Activated CD4-positive, alpha-beta T cell treated with anti-CD3 and anti-CD28 coated beads, Interleukin-2, amount 10 ng/mL, durations not matched to agents 7 days and 5 days (primary cell): ENCODE measurements around the gene DSCAML1. TPM values are rescaled to one million over a fixed set of nuclear protein-coding genes. Genes with fewer than 3 reads are reported as not detected.

ENCODE experiments used
- CTCF ChIA-PET: fragments of 350-600 bp; sonication (Branson Sonifier 250); formaldehyde crosslinking; loops from one replicate; lab custom pipeline; 2021; ENCODE audit warnings: antibody characterized with exemption; lab: Charles Lee
- POLR2A ChIA-PET: fragments of 350-600 bp; sonication (Branson Sonifier 250); formaldehyde crosslinking; loops from one replicate; lab custom pipeline; 2021; ENCODE audit warnings: antibody characterized with exemption; lab: Charles Lee
- DNase-seq: peaks from one replicate; pipeline ENCODE4 v3.0.0-alpha.2; 2020
- H3K27ac Mint-ChIP-seq: one replicate; pipeline ENCODE4 v1.8.0; 2021; ENCODE audit warnings: mild to moderate bottlenecking, moderate library complexity, mixed read lengths
- H3K27me3 Mint-ChIP-seq: one replicate; pipeline ENCODE4 v1.8.0; 2021; ENCODE audit warnings: mixed read lengths
- H3K36me3 Mint-ChIP-seq: one replicate; pipeline ENCODE4 v1.8.0; 2021; ENCODE audit warnings: low read depth, mixed read lengths
- H3K4me1 Mint-ChIP-seq: one replicate; pipeline ENCODE4 v1.8.0; 2021; ENCODE audit warnings: mixed read lengths
- H3K4me3 Mint-ChIP-seq: one replicate; pipeline ENCODE4 v1.8.0; 2021; ENCODE audit warnings: mild to moderate bottlenecking, moderate library complexity, mixed read lengths
- H3K9me3 Mint-ChIP-seq: one replicate; pipeline ENCODE4 v1.8.0; 2021; ENCODE audit warnings: mixed read lengths
- total RNA-seq, 2 experiments: library from RNA; stranded (reverse); gene quantifications; one replicate each; pipeline ENCODE4 v1.2.3, GENCODE V29; 2021

The DSCAML1 gene
- total RNA-seq, 2 experiments from 2014 or later, result 0.02 to 0.25 TPM

GRCh38 chr11:117681438-117681837 lies 115.6 kb downstream of the DSCAML1 start:
- H3K36me3 Mint-ChIP-seq, result no peaks in the 10 kb centered on the region
- POLR2A ChIA-PET, result no interaction called here
- H3K27ac Mint-ChIP-seq, result no peak overlapping the region
- no peak for DNase-seq
- H3K4me3 Mint-ChIP-seq, result no peak overlapping the region
- peaks cover 7% of the 10 kb centered on the region for H3K27me3 Mint-ChIP-seq
- H3K9me3 Mint-ChIP-seq, result no peaks in the 10 kb centered on the region
- CTCF ChIA-PET, result no interaction called here
- H3K4me1 Mint-ChIP-seq, result no peaks in the 10 kb centered on the region

- no peak for DNase-seq
- Mint-ChIP-seq H3K4me1 (no peaks in the 10 kb centered on the region), H3K4me3 (no peak overlapping the region), H3K27ac (no peak overlapping the region), H3K36me3 (no peaks in the 10 kb centered on the region), H3K9me3 (no peaks in the 10 kb centered on the region), H3K27me3 (peaks cover 7% of the 10 kb centered on the region)
- POLR2A ChIA-PET, result no interaction called here
- CTCF ChIA-PET, result no interaction called here
Observed at GRCh38 chr11:117679461-117679860, 117.6 kb downstream of the DSCAML1 start.

GRCh38 chr11:117678658-117679406 lies 118.2 kb downstream of the DSCAML1 start:
- ChIA-PET CTCF (no interaction called here), POLR2A (no interaction called here)
- Mint-ChIP-seq H3K4me3 (no peak overlapping the region), H3K9me3 (no peaks in the 10 kb centered on the region), H3K27me3 (peaks cover 7% of the 10 kb centered on the region), H3K27ac (no peak overlapping the region), H3K36me3 (no peaks in the 10 kb centered on the region), H3K4me1 (no peaks in the 10 kb centered on the region)
- no peak for DNase-seq

- no peaks in the 10 kb centered on the region for H3K9me3 Mint-ChIP-seq
- H3K4me1 Mint-ChIP-seq, result no peaks in the 10 kb centered on the region
- POLR2A ChIA-PET, result interaction anchor here (0.6 kb wide), 1 partner anchor 14 kb away, joined by 3 read pairs; no protein-coding TSS in a partner anchor
- CTCF ChIA-PET, result no interaction called here
- peaks cover 7% of the 10 kb centered on the region for H3K27me3 Mint-ChIP-seq
- DNase-seq, result no peak
- H3K36me3 Mint-ChIP-seq, result no peaks in the 10 kb centered on the region
- no peak overlapping the region for H3K4me3 Mint-ChIP-seq
- H3K27ac Mint-ChIP-seq, result no peak overlapping the region
Observed at GRCh38 chr11:117677729-117678310, 119.2 kb downstream of the DSCAML1 start.

- Mint-ChIP-seq H3K4me3 (no peak overlapping the region), H3K9me3 (no peaks in the 10 kb centered on the region), H3K27me3 (peaks cover 5% of the 10 kb centered on the region), H3K27ac (no peak overlapping the region), H3K36me3 (no peaks in the 10 kb centered on the region), H3K4me1 (no peaks in the 10 kb centered on the region)
- POLR2A ChIA-PET, result no interaction called here
- no peak for DNase-seq
- CTCF ChIA-PET, result no interaction called here
Observed at GRCh38 chr11:117676501-117676900, 120.5 kb downstream of the DSCAML1 start.

- H3K27ac Mint-ChIP-seq, result no peak overlapping the region
- no peaks in the 10 kb centered on the region for H3K36me3 Mint-ChIP-seq
- no peaks in the 10 kb centered on the region for H3K9me3 Mint-ChIP-seq
- ChIA-PET CTCF (no interaction called here), POLR2A (no interaction called here)
- DNase-seq, result no peak
- H3K4me1 Mint-ChIP-seq, result no peaks in the 10 kb centered on the region
- peaks cover 7% of the 10 kb centered on the region for H3K27me3 Mint-ChIP-seq
- no peak overlapping the region for H3K4me3 Mint-ChIP-seq
Observed at GRCh38 chr11:117673602-117674001, 123.4 kb downstream of the DSCAML1 start.

GRCh38 chr11:117671370-117671769 lies 125.6 kb downstream of the DSCAML1 start:
- no peaks in the 10 kb centered on the region for H3K36me3 Mint-ChIP-seq
- no peaks in the 10 kb centered on the region for H3K4me1 Mint-ChIP-seq
- POLR2A ChIA-PET, result no interaction called here
- H3K27ac Mint-ChIP-seq, result no peak overlapping the region
- H3K4me3 Mint-ChIP-seq, result no peak overlapping the region
- CTCF ChIA-PET, result no interaction called here
- peaks cover 3% of the 10 kb centered on the region for H3K27me3 Mint-ChIP-seq
- DNase-seq, result no peak
- H3K9me3 Mint-ChIP-seq, result no peaks in the 10 kb centered on the region

- no peak for DNase-seq
- Mint-ChIP-seq H3K4me1 (no peaks in the 10 kb centered on the region), H3K36me3 (no peaks in the 10 kb centered on the region), H3K27ac (no peak overlapping the region), H3K27me3 (peaks cover 3% of the 10 kb centered on the region), H3K9me3 (no peaks in the 10 kb centered on the region), H3K4me3 (no peak overlapping the region)
- POLR2A ChIA-PET, result no interaction called here
- CTCF ChIA-PET, result no interaction called here
Observed at GRCh38 chr11:117670924-117671323, 126.1 kb downstream of the DSCAML1 start.

- CTCF ChIA-PET, result no interaction called here
- no peaks in the 10 kb centered on the region for H3K9me3 Mint-ChIP-seq
- no peaks in the 10 kb centered on the region for H3K36me3 Mint-ChIP-seq
- H3K27me3 Mint-ChIP-seq, result peaks cover 3% of the 10 kb centered on the region
- H3K4me3 Mint-ChIP-seq, result no peak overlapping the region
- no peak for DNase-seq
- POLR2A ChIA-PET, result no interaction called here
- no peak overlapping the region for H3K27ac Mint-ChIP-seq
- no peaks in the 10 kb centered on the region for H3K4me1 Mint-ChIP-seq
Observed at GRCh38 chr11:117670443-117670842, 126.6 kb downstream of the DSCAML1 start.

- H3K9me3 Mint-ChIP-seq, result no peaks in the 10 kb centered on the region
- peaks cover 3% of the 10 kb centered on the region for H3K27me3 Mint-ChIP-seq
- POLR2A ChIA-PET, result no interaction called here
- H3K27ac Mint-ChIP-seq, result no peak overlapping the region
- no peak for DNase-seq
- H3K36me3 Mint-ChIP-seq, result no peaks in the 10 kb centered on the region
- H3K4me1 Mint-ChIP-seq, result no peaks in the 10 kb centered on the region
- CTCF ChIA-PET, result no interaction called here
- no peak overlapping the region for H3K4me3 Mint-ChIP-seq
Observed at GRCh38 chr11:117669616-117670015, 127.4 kb downstream of the DSCAML1 start.

GRCh38 chr11:117669062-117669461 lies 128.0 kb downstream of the DSCAML1 start:
- Mint-ChIP-seq H3K27me3 (peaks cover 3% of the 10 kb centered on the region), H3K4me3 (no peak overlapping the region), H3K9me3 (no peaks in the 10 kb centered on the region), H3K4me1 (no peaks in the 10 kb centered on the region), H3K27ac (no peak overlapping the region), H3K36me3 (no peaks in the 10 kb centered on the region)
- ChIA-PET CTCF (no interaction called here), POLR2A (no interaction called here)
- no peak for DNase-seq

- DNase-seq, result no peak
- Mint-ChIP-seq H3K4me3 (no peak overlapping the region), H3K36me3 (no peaks in the 10 kb centered on the region), H3K27me3 (peaks cover 3% of the 10 kb centered on the region), H3K27ac (no peak overlapping the region), H3K4me1 (no peaks in the 10 kb centered on the region), H3K9me3 (no peaks in the 10 kb centered on the region)
- CTCF ChIA-PET, result no interaction called here
- POLR2A ChIA-PET, result no interaction called here
Observed at GRCh38 chr11:117668321-117668751, 128.7 kb downstream of the DSCAML1 start.

- H3K27me3 Mint-ChIP-seq, result peaks cover 3% of the 10 kb centered on the region
- no peaks in the 10 kb centered on the region for H3K4me1 Mint-ChIP-seq
- no peak overlapping the region for H3K4me3 Mint-ChIP-seq
- ChIA-PET CTCF (interaction anchor here (0.5 to 0.9 kb wide), 2 partner anchors 116 to 127 kb away, joined by 4 read pairs; no protein-coding TSS in a partner anchor), POLR2A (interaction anchor here (0.6 kb wide), 1 partner anchor 172 kb away, joined by 4 read pairs; no protein-coding TSS in a partner anchor)
- no peak overlapping the region for H3K27ac Mint-ChIP-seq
- H3K36me3 Mint-ChIP-seq, result no peaks in the 10 kb centered on the region
- H3K9me3 Mint-ChIP-seq, result no peaks in the 10 kb centered on the region
- no peak for DNase-seq
Observed at GRCh38 chr11:117664897-117665296, 132.1 kb downstream of the DSCAML1 start.
